Mucosa of rectum (tissue), 2 donors: ENCODE data around the gene FGF14.

Experiments
- H3K27ac ChIP-seq, 2 donors: one replicate each; pipeline ENCODE4 v1.7.0; 2013; ENCODE audit warnings: inconsistent platforms in 2 of 2, low read depth in 2 of 2, low read length in 2 of 2
- H3K27me3 ChIP-seq, 2 donors: one replicate each; pipeline ENCODE4 v1.7.0; 2013; ENCODE audit warnings: low read length in 2 of 2; ENCODE audit not compliant: control insufficient read depth in 2 of 2, insufficient read depth in 2 of 2
- H3K36me3 ChIP-seq, 2 donors: one replicate each; pipeline ENCODE4 v1.7.0; 2013; ENCODE audit warnings: low read length in 2 of 2; ENCODE audit not compliant: control insufficient read depth in 2 of 2, insufficient read depth in 2 of 2
- H3K4me1 ChIP-seq, 2 donors: one replicate each; pipeline ENCODE4 v1.7.0; 2013; ENCODE audit warnings: low read length in 2 of 2, mild to moderate bottlenecking in 1 of 2; ENCODE audit not compliant: control insufficient read depth in 2 of 2, insufficient read depth in 2 of 2
- H3K4me3 ChIP-seq, 2 donors: one replicate each; pipeline ENCODE4 v1.7.0; 2013; ENCODE audit warnings: low read length in 2 of 2
- H3K9ac ChIP-seq, 2 donors: one replicate each; pipeline ENCODE4 v1.7.0; 2013; ENCODE audit warnings: low read length in 2 of 2, low read depth in 1 of 2, mild to moderate bottlenecking in 1 of 2
- H3K9me3 ChIP-seq, 2 donors: one replicate each; pipeline ENCODE4 v1.7.0; 2013; ENCODE audit warnings: low read length in 2 of 2; ENCODE audit not compliant: control insufficient read depth in 2 of 2
- donor health status: healthy.
- donor health status: Normal muscosa, but diverticular disease.

The FGF14 gene

GRCh38 chr13:102040812-102041211 is 361.0 kb downstream of the FGF14 start:
- Histone ChIP-seq H3K9ac (no peak overlapping the region), H3K9me3 (no peaks in the 10 kb centered on the region), H3K27me3 (no peaks in the 10 kb centered on the region), H3K4me1 (no peaks in the 10 kb centered on the region), H3K27ac (no peak overlapping the region), H3K4me3 (no peak overlapping the region), H3K36me3 (no peaks in the 10 kb centered on the region)

DNA sequence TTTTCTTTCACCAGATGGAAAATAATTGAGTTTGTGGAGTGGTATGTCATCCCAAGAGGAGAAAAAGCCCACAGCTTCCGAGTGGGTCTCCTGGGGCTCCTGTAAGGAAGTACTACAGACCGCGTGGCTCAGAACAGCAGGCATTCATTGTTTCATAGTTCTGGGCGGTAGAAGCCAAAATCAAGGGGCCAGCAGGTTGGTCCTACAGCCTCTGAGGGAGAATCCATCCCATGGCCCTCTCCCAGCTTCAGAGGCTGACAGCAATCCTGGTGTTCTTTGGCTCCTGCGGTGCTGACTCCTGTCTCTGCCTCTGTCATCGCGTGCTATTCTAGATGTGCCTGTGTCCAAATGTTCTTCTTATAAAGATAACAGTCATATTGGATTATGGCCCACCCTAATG is 362.6 kb downstream of the FGF14 start:
- no peaks in the 10 kb centered on the region for H3K36me3 ChIP-seq
- H3K4me1 ChIP-seq = no peaks in the 10 kb centered on the region
- no peak overlapping the region for H3K4me3 ChIP-seq
- no peak overlapping the region for H3K27ac ChIP-seq
- H3K9me3 ChIP-seq = no peaks in the 10 kb centered on the region
- no peaks in the 10 kb centered on the region for H3K27me3 ChIP-seq
- H3K9ac ChIP-seq = no peak overlapping the region

DNA sequence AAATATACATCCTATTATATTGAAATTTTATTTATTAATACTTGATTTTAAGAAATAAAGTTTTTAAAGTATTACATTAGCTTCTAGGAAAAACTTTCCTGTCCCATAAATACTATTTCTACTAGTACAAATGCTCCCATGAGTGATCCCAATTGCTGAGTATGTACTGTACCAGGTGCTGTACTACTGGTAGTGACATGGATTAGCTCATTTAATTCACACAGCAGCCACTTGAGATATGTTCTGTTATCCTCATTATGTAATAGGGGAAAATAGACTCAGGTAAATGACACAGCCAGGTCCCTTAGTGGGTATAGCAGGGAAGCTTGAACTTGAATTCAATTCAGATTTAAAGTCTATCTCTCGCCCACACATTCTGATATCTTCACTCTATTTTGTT is 363.1 kb downstream of the FGF14 start:
- Histone ChIP-seq H3K4me1 (no peaks in the 10 kb centered on the region), H3K36me3 (no peaks in the 10 kb centered on the region)

GRCh38 chr13:102035969-102036368 is 365.9 kb downstream of the FGF14 start:
- no peak overlapping the region for H3K9ac ChIP-seq
- H3K4me1 ChIP-seq = no peaks in the 10 kb centered on the region
- H3K27me3 ChIP-seq = no peaks in the 10 kb centered on the region
- no peak overlapping the region for H3K27ac ChIP-seq
- no peak overlapping the region for H3K4me3 ChIP-seq
- no peaks in the 10 kb centered on the region for H3K9me3 ChIP-seq
- no peaks in the 10 kb centered on the region for H3K36me3 ChIP-seq

More for the DNA sequence above, 363.1 kb downstream of the FGF14 start:
- Histone ChIP-seq H3K9ac (no peak overlapping the region), H3K27ac (no peak overlapping the region), H3K4me3 (no peak overlapping the region), H3K27me3 (no peaks in the 10 kb centered on the region), H3K9me3 (no peaks in the 10 kb centered on the region)

DNA sequence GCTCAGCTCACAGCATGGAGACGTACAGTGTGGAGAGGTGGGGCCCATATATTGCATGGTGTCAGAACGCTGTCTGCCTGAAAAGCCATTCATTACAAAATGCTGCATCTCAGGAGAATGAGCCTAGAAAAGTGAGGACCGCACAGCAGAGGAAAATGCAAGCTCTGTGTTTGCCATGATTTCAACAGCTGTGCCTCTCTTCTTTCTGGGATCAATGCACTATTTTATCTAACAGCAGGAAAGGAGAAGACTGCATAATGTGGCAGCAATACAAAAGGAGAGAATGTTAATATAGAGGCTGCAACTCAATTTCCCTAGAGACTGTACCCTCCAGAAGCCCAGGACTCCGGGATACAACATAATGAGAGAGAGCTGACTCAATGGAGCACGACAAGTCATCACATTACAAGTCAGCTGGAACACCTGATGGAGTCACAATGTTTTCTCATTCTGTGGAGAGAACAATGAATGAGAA is 368.0 kb downstream of the FGF14 start:
- Histone ChIP-seq H3K36me3 (no peaks in the 10 kb centered on the region), H3K9me3 (no peaks in the 10 kb centered on the region), H3K27ac (no peak overlapping the region), H3K4me3 (no peak overlapping the region), H3K9ac (no peak overlapping the region), H3K4me1 (no peaks in the 10 kb centered on the region), H3K27me3 (no peaks in the 10 kb centered on the region)

GRCh38 chr13:102033386-102033785 is 368.5 kb downstream of the FGF14 start:
- Histone ChIP-seq H3K4me3 (no peak overlapping the region), H3K36me3 (no peaks in the 10 kb centered on the region), H3K27ac (no peak overlapping the region), H3K9me3 (no peaks in the 10 kb centered on the region), H3K9ac (no peak overlapping the region), H3K27me3 (no peaks in the 10 kb centered on the region), H3K4me1 (no peaks in the 10 kb centered on the region)

DNA sequence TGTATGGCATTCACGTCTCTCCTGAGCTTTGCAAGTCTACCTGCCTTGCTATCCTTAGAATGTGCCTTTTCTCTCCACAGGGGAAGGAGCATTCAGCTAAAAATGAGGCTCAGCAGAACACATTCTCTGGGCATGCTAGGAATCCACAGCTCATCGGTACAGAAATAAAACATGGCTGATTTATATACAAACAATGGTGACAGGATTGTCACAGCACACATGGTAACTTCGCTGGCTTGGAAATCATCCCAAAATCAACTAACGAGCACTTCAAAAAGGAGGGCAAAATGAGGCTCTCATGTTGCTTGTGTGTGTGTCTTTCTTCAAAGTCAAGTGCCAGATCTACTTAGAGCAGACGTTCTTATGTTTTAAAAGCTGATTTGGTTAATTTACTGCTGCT is 373.0 kb downstream of the FGF14 start:
- Histone ChIP-seq H3K36me3 (no peaks in the 10 kb centered on the region), H3K27ac (no peak overlapping the region), H3K4me3 (no peak overlapping the region), H3K27me3 (no peaks in the 10 kb centered on the region), H3K4me1 (no peaks in the 10 kb centered on the region), H3K9ac (no peak overlapping the region), H3K9me3 (no peaks in the 10 kb centered on the region)

DNA sequence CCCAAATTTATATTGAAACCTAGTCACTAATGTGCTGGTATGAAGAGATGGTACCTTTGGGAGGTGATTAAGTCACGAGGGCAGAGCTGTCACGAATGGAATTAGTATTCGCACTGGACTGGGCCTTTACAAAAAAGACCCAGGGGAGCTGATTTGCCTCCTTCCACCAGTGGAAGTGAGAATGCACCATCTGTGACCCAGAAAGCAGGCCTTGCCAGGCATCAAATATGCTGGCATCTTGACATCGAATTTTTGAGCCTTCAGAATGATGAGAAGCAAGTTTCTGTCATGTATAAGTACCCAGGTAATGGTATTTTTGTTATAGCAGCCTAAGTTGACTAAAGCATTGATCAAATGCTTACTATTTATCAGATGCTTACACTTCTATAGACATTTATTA is 373.6 kb downstream of the FGF14 start:
- Histone ChIP-seq H3K9me3 (no peaks in the 10 kb centered on the region), H3K9ac (no peak overlapping the region), H3K4me1 (no peaks in the 10 kb centered on the region), H3K27me3 (no peaks in the 10 kb centered on the region), H3K27ac (no peak overlapping the region), H3K36me3 (no peaks in the 10 kb centered on the region), H3K4me3 (no peak overlapping the region)

- Histone ChIP-seq H3K27ac (no peak overlapping the region), H3K9me3 (peaks cover 0 to 3% of the 10 kb centered on the region in 2 donors), H3K36me3 (no peaks in the 10 kb centered on the region), H3K4me1 (no peaks in the 10 kb centered on the region), H3K27me3 (no peaks in the 10 kb centered on the region), H3K9ac (no peak overlapping the region), H3K4me3 (no peak overlapping the region)
Measured at GRCh38 chr13:102021777-102022176, 380.1 kb downstream of the FGF14 start.

- peaks cover 0 to 5% of the 10 kb centered on the region in 2 donors for H3K9me3 ChIP-seq
- no peak overlapping the region for H3K9ac ChIP-seq
- no peaks in the 10 kb centered on the region for H3K27me3 ChIP-seq
- H3K4me1 ChIP-seq = no peaks in the 10 kb centered on the region
- H3K36me3 ChIP-seq = no peaks in the 10 kb centered on the region
- H3K27ac ChIP-seq = no peak overlapping the region
- no peak overlapping the region for H3K4me3 ChIP-seq
Measured at GRCh38 chr13:102020611-102021216, 381.1 kb downstream of the FGF14 start.

DNA sequence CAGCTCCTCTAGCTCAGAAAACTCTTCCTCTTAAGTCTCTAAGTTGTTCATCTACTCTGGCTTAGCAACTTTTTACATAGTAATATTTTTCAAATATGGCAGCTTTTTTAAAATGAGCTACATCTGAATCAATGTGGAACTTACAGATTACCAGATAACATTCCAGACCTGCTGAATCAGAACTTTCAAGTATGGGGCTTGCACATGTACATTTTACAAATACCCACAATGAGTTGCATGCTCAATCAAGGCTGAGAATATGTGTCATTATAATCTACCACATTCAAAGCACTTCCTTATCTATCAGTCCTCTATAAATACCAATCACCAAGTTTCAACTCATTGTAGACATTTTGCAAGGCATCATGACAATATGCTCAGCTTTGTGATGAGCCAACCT is 383.1 kb downstream of the FGF14 start:
- Histone ChIP-seq H3K9me3 (peaks cover 0 to 5% of the 10 kb centered on the region in 2 donors), H3K27me3 (no peaks in the 10 kb centered on the region), H3K36me3 (no peaks in the 10 kb centered on the region), H3K4me1 (no peaks in the 10 kb centered on the region), H3K27ac (no peak overlapping the region), H3K4me3 (no peak overlapping the region), H3K9ac (no peak overlapping the region)
